ENCODE measurements around the gene TRAPPC4.

Gene TRAPPC4

GRCh38 chr11:119024430-119025098, 6.0 kb downstream of the TRAPPC4 start:
- TF ChIP-seq CTCF (IDR thresholded peaks at IDR 0.05; ENCODE audit: extremely low read depth, insufficient read depth, missing control alignments) = no peak
- in situ Hi-C loops (cut with MboI; ENCODE audit: low pct_unique_long_range_greater_than_20kb, low sequenced_read_pairs, unreplicated experiment) = no loop called here
- no peak for DNase-seq (ENCODE audit: low spot score)

GRCh38 chr11:119025099-119025473, 6.5 kb downstream of the TRAPPC4 start:
- no peak for DNase-seq (ENCODE audit: low spot score)
- in situ Hi-C loops (cut with MboI; ENCODE audit: low pct_unique_long_range_greater_than_20kb, low sequenced_read_pairs, unreplicated experiment) = no loop called here
- no peak for TF ChIP-seq CTCF (IDR thresholded peaks at IDR 0.05; ENCODE audit: extremely low read depth, insufficient read depth, missing control alignments)

GRCh38 chr11:119025541-119025940, 7.0 kb downstream of the TRAPPC4 start:
- DNase-seq (ENCODE audit: low spot score) = no peak
- in situ Hi-C loops (cut with MboI; ENCODE audit: low pct_unique_long_range_greater_than_20kb, low sequenced_read_pairs, unreplicated experiment) = no loop called here
- no peak for TF ChIP-seq CTCF (IDR thresholded peaks at IDR 0.05; ENCODE audit: extremely low read depth, insufficient read depth, missing control alignments)

GRCh38 chr11:119025978-119026766, 7.6 kb downstream of the TRAPPC4 start:
- TF ChIP-seq CTCF (IDR thresholded peaks at IDR 0.05; ENCODE audit: extremely low read depth, insufficient read depth, missing control alignments) = no peak
- in situ Hi-C loops (cut with MboI; ENCODE audit: low pct_unique_long_range_greater_than_20kb, low sequenced_read_pairs, unreplicated experiment) = no loop called here
- DNase-seq (ENCODE audit: low spot score) = no peak

GRCh38 chr11:119026970-119027369, 8.4 kb downstream of the TRAPPC4 start:
- no peak for TF ChIP-seq CTCF (IDR thresholded peaks at IDR 0.05; ENCODE audit: extremely low read depth, insufficient read depth, missing control alignments)
- no peak for DNase-seq (ENCODE audit: low spot score)
- in situ Hi-C loops (cut with MboI; ENCODE audit: low pct_unique_long_range_greater_than_20kb, low sequenced_read_pairs, unreplicated experiment) = no loop called here

GRCh38 chr11:119027561-119028345, 9.2 kb downstream of the TRAPPC4 start:
- TF ChIP-seq CTCF (IDR thresholded peaks at IDR 0.05; ENCODE audit: extremely low read depth, insufficient read depth, missing control alignments) = no peak
- DNase-seq (ENCODE audit: low spot score) = no peak
- in situ Hi-C loops (cut with MboI; ENCODE audit: low pct_unique_long_range_greater_than_20kb, low sequenced_read_pairs, unreplicated experiment) = no loop called here

Data from GM13977 (cell line).